ENCODE data around the gene CRIM1.

DNA sequence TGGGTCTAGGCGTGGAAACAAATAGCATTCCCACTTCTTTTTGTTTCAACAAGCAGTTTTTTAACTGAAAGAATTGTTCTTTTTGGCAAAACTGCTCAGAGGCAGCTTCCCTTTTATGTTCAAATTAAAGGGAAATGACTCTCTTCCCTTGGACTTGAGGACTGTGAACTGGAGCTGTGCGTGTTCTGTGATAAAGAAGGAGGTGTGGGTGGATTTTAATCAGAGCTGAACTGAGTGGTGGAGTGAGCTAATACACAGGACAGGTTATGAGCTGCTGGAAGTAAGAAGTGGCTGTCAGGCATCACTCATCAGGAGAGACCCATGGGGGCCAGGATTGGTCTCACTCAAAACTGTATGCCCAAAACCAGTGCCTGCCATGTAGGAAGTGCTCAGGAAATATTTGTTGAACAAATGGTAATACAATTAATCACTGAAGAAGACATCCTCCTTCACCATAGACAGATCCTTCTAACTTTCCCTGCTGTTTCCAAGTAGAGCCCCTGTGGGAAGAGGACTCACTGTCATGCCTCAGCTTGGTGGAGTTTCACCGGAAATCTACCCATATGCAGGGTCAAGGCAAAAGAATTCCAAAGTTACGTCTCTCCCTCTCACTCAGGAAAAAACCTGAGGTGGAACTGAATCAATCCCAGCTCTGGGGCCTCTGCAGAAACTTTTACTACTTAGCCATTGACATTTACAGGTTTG lies 186.5 kb downstream of the CRIM1 start:
- TF ChIP-seq, protein P1, sequence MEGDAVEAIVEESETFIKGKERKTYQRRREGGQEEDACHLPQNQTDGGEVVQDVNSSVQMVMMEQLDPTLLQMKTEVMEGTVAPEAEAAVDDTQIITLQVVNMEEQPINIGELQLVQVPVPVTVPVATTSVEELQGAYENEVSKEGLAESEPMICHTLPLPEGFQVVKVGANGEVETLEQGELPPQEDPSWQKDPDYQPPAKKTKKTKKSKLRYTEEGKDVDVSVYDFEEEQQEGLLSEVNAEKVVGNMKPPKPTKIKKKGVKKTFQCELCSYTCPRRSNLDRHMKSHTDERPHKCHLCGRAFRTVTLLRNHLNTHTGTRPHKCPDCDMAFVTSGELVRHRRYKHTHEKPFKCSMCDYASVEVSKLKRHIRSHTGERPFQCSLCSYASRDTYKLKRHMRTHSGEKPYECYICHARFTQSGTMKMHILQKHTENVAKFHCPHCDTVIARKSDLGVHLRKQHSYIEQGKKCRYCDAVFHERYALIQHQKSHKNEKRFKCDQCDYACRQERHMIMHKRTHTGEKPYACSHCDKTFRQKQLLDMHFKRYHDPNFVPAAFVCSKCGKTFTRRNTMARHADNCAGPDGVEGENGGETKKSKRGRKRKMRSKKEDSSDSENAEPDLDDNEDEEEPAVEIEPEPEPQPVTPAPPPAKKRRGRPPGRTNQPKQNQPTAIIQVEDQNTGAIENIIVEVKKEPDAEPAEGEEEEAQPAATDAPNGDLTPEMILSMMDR (IDR thresholded peaks at IDR 0.05): no peak
- TF ChIP-seq POLR2A (IDR thresholded peaks at IDR 0.05): no peak
